UCSD-AML1 (cell line): ENCODE results near the gene KIAA0408.
A peak's percentile ranks its signal among the peaks of the same experiment; 100 is the strongest.
"Not testable (repeated sequence)": the region's sequence is repeated elsewhere in the genome, so short reads cannot be mapped to it uniquely, and the experiment has no call there.

Experiments
- DNase-seq: peaks from one replicate; lab custom pipeline; 2025; ENCODE audit not compliant: unreplicated experiment; lab: John Stamatoyannopoulos, UW

Gene KIAA0408

DNA sequence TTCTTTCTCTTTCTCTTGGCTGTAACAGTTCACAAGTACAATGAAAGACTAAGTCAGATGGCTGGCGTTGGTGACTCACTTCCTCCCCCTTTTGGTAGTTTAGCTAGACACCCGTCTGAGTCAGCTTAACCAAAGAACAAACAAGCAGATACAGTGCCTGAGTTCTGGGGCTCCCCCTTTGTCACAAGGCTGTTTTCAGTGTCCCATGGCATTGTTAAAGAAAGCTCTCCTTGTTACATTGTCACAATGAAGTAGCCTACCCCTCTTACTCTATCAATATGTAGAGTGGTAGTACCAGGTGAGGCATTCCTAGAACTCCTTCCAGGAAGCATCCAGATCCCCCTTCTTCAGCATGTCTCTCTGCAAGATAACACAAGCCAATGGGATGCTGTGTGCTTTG, 38.6 kb downstream of the KIAA0408 start:
- DNase-seq = peak; percentile 35

DNA sequence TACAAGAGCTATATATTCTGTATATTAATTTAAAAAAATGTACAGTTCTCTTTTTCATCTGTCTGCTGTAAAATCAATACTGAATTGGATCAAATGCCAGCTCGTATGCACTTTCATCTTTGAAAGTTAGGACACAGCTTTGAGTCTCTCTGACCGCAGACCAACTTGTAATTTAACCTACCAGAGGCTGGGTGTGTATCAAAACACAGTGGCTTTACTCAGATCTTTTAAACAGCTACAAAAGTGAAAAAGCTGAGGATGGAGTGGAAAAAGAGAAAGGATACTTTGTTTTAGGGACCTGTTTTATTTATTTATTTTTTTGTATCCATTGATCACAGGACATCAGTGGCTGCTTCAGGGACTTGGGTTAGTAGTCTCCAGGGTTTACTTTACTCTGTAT, 44.1 kb downstream of the KIAA0408 start:
- no peak for DNase-seq

DNA sequence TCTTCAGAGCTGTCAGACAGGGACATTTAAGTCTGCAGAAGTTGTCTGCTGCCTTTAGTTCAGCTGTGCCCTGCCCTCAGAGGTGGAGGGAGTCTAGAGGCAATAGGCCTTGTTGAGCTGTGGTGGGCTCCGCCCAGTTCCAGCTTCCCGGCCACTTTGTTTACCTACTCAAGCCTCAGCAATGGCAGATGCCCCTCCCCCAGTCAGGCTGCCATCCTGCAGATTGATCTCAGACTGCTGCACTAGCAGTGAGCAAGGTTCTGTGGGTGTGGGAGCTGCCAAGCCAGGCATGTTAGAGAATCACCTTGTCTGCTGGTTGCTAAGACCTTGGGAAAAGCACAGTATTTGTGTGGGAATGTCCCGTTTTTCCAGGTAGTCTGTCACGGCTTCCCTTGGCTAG, 46.1 kb downstream of the KIAA0408 start:
- not testable (repeated sequence) for DNase-seq

DNA sequence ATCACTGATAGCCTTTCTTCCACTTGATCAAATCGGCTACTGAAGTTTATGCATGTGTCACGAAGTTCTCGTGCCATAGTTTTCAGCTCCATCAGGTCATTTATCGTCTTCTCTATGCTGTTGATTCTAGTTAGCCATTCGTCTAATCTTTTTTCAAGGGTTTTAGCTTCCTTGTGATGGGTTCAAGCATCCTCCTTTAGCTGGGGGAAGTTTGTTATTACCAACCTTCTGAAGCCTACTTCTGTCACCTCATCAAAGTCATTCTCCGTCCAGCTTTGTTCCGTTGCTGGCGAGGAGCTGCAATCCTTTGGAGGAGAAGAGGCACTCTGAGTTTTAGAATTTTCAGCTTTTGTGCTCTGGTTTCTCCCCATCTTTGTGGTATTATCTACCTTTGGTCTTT, 47.2 kb downstream of the KIAA0408 start:
- DNase-seq = not testable (repeated sequence)
